ENCODE results near the gene MMP17.
A peak's percentile ranks its signal among the peaks of the same experiment; 100 is the strongest.

The MMP17 gene

GRCh38 chr12:131827961-131828534 lies at the start of gene MMP17:
TSS of gene MMP17 (plus strand) at chr12:131828393. CDS start at chr12:131828495, 102 bp downstream.
- peak; percentile 65 for DNase-seq

GRCh38 chr12:131779027-131779426 lies 49.2 kb upstream of the MMP17 start:
- no peak for DNase-seq

GRCh38 chr12:131782061-131782460 lies 46.1 kb upstream of the MMP17 start:
- no peak for DNase-seq

GRCh38 chr12:131783915-131784541 lies 44.2 kb upstream of the MMP17 start:
- DNase-seq, result no peak

GRCh38 chr12:131784909-131785762 lies 43.1 kb upstream of the MMP17 start:
- no peak for DNase-seq

- no peak for DNase-seq
Observed at GRCh38 chr12:131785763-131786330, 42.3 kb upstream of the MMP17 start.

- DNase-seq, result no peak
Observed at GRCh38 chr12:131786331-131786730, 41.9 kb upstream of the MMP17 start.

GRCh38 chr12:131787143-131787660 lies 41.0 kb upstream of the MMP17 start:
- DNase-seq, result no peak

GRCh38 chr12:131788070-131788469 lies 40.1 kb upstream of the MMP17 start:
- DNase-seq, result no peak

- no peak for DNase-seq
Observed at GRCh38 chr12:131789638-131790037, 38.6 kb upstream of the MMP17 start.

- DNase-seq, result no peak
Observed at GRCh38 chr12:131793243-131794022, 34.8 kb upstream of the MMP17 start.

GRCh38 chr12:131794061-131794460 lies 34.1 kb upstream of the MMP17 start:
- DNase-seq, result no peak

GRCh38 chr12:131794573-131794972 lies 33.6 kb upstream of the MMP17 start:
- no peak for DNase-seq

- no peak for DNase-seq
Observed at GRCh38 chr12:131795064-131795463, 33.1 kb upstream of the MMP17 start.

- no peak for DNase-seq
Observed at GRCh38 chr12:131795690-131796410, 32.3 kb upstream of the MMP17 start.

- no peak for DNase-seq
Observed at GRCh38 chr12:131796411-131796736, 31.8 kb upstream of the MMP17 start.

GRCh38 chr12:131796754-131797587 lies 31.2 kb upstream of the MMP17 start:
- no peak for DNase-seq

GRCh38 chr12:131797588-131797934 lies 30.6 kb upstream of the MMP17 start:
- no peak for DNase-seq

- no peak for DNase-seq
Observed at GRCh38 chr12:131799195-131799594, 29.0 kb upstream of the MMP17 start.

- DNase-seq, result no peak
Observed at GRCh38 chr12:131799828-131800593, 28.2 kb upstream of the MMP17 start.
